ENCODE data around the gene STMN1. TPM values are rescaled to one million over a fixed set of nuclear protein-coding genes. Genes with fewer than 3 reads are reported as not detected.

Gene STMN1
- total RNA-seq, 1 experiment from 2014 or later = 368 TPM

DNA sequence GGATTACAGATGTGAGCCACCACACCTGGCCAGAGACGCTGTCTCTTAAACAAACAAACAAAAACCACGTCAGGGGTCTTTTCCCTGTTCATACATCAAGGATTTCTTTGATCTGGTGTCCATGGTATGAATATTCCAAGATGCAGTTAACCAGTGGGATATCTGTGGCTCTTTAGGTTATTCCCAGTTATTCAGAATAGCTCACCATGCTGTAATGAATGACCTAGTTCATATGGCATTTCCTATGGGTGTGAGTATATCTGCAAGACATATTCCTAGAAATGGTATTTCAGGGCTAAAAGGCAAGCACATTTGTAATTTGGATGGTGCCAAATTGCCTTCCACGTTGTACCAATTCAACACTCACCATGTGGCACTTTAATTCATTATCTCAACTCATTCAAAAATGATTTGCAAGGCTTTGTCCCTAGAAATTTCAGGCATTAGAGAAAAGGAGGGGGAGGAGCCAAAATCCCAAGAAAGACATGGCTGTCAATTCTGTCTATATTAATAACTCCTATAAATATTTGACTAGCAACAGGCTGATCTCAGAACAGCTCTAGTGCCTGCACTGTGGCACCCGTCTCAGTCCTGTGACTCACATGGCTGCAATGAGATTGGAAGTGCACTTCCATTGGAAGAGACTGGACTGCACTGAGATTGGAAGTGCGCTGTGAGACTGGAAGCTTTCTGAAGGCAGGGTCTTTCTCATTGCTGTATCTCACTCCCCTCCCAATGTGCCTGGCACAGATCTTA lies 6.0 kb upstream of the STMN1 start:
- H3K9me2 ChIP-seq (ENCODE audit: insufficient read depth) = no peaks in the 10 kb centered on the region
- no peak overlapping the region for H3K9ac ChIP-seq (ENCODE audit: low read length)
- DNase-seq (ENCODE audit: low read depth, low spot score) (no peak), ATAC-seq (no peak)
- H4K20me1 ChIP-seq (ENCODE audit: insufficient read depth) = no peaks in the 10 kb centered on the region
- no peaks in the 10 kb centered on the region for H3K79me2 ChIP-seq (ENCODE audit: insufficient read depth, low read length)
- TF ChIP-seq POLR2AphosphoS5 (IDR thresholded peaks at IDR 0.05; ENCODE audit: low read depth, low read length) (no peak), JUND (IDR thresholded peaks at IDR 0.05) (no peak), ZFX (IDR thresholded peaks at IDR 0.05) (no peak), FOSL1 (IDR thresholded peaks at IDR 0.05; ENCODE audit: low read depth) (no peak), ELF1 (IDR thresholded peaks at IDR 0.05; ENCODE audit: borderline replicate concordance, low read depth) (no peak), CEBPB (IDR thresholded peaks at IDR 0.05; ENCODE audit: low read depth) (no peak), RAD21 (IDR thresholded peaks at IDR 0.05; ENCODE audit: low read depth) (no peak)
- no peaks in the 10 kb centered on the region for H3K27me3 ChIP-seq (ENCODE audit: insufficient read depth, low read length)
- no peak overlapping the region for H3K27ac ChIP-seq (ENCODE audit: low read depth, low read length)
- H3K9me3 ChIP-seq (ENCODE audit: control insufficient read depth in 1 of 2, insufficient read depth in 1 of 2, low read depth in 1 of 2, low read length in 2 of 2) = no peaks in the 10 kb centered on the region
- ChIA-PET POLR2A (no interaction called here), CTCF (no interaction called here), RAD21 (ENCODE audit: low non-redundant PET in 1 of 2, low total read pairs in 2 of 2, uncharacterized antibody in 2 of 2, unreplicated experiment in 2 of 2) (no interaction called here)
- H2AFZ ChIP-seq (ENCODE audit: low read depth, low read length, poor library complexity, severe bottlenecking) = peak overlapping the region; percentile 37
- BruUV-seq (replicated peaks) = no TSS peak
- H3K36me3 ChIP-seq (ENCODE audit: control insufficient read depth in 1 of 2, insufficient read depth in 2 of 2, low read length in 2 of 2) = no peaks in the 10 kb centered on the region
- peaks cover 0 to 8% of the 10 kb centered on the region in 2 experiments; a peak in 1 of 4 replicates for H3K4me1 ChIP-seq (ENCODE audit: control insufficient read depth in 1 of 2, insufficient read depth in 2 of 2, low read length in 2 of 2)
- intact Hi-C loops (cut with micrococcal nuclease) = no loop called here
- 0 out of 2 replicates have a peak overlapping the region, but pooled peaks have one; percentile 9 for H3K4me2 ChIP-seq (ENCODE audit: low read length)
- no peak overlapping the region for H3K4me3 ChIP-seq (replicated peaks in 1 of 2; ENCODE audit: low read depth in 1 of 2, low read length in 2 of 2)

- TF ChIP-seq POLR2AphosphoS5 (IDR thresholded peaks at IDR 0.05; ENCODE audit: low read depth, low read length) = no peak
- no peak for TF ChIP-seq CBX3 (IDR thresholded peaks at IDR 0.05; ENCODE audit: low read depth)
- no peak for TF ChIP-seq SIN3A (IDR thresholded peaks at IDR 0.05; ENCODE audit: low read depth)
- TF ChIP-seq CEBPB (IDR thresholded peaks at IDR 0.05; ENCODE audit: low read depth) = no peak
- TF ChIP-seq ZFX (IDR thresholded peaks at IDR 0.05) = no peak
- no peak for TF ChIP-seq POLR2A (IDR thresholded peaks at IDR 0.05; ENCODE audit: borderline replicate concordance, extremely low read depth, insufficient read depth, insufficient read length)
- intact Hi-C loops (cut with micrococcal nuclease) = no loop called here
- ATAC-seq (no peak), DNase-seq (ENCODE audit: low read depth, low spot score) (no peak)
- no peaks in the 10 kb centered on the region for H4K20me1 ChIP-seq (ENCODE audit: insufficient read depth)
- no peak overlapping the region for H3K9ac ChIP-seq (ENCODE audit: low read length)
- no peak overlapping the region for H3K4me2 ChIP-seq (ENCODE audit: low read length)
- H3K4me1 ChIP-seq (ENCODE audit: control insufficient read depth in 1 of 2, insufficient read depth in 2 of 2, low read length in 2 of 2) = peaks cover 0 to 17% of the 10 kb centered on the region in 2 experiments; a peak in 1 of 4 replicates
- H2AFZ ChIP-seq (ENCODE audit: low read depth, low read length, poor library complexity, severe bottlenecking) = no peak overlapping the region
- H3K79me2 ChIP-seq (ENCODE audit: insufficient read depth, low read length) = no peaks in the 10 kb centered on the region
- no peak overlapping the region for H3K27ac ChIP-seq (ENCODE audit: low read depth, low read length)
- no peaks in the 10 kb centered on the region for H3K36me3 ChIP-seq (ENCODE audit: control insufficient read depth in 1 of 2, insufficient read depth in 2 of 2, low read length in 2 of 2)
- ChIA-PET RAD21 (ENCODE audit: low non-redundant PET in 1 of 2, low total read pairs in 2 of 2, uncharacterized antibody in 2 of 2, unreplicated experiment in 2 of 2) (no interaction called here), POLR2A (no interaction called here), CTCF (interaction anchor here (1.1 kb wide), 1 partner anchor 86 kb away, joined by 3 read pairs; the partner anchor contains the start of gene PAFAH2)
- H3K4me3 ChIP-seq (replicated peaks in 1 of 2; ENCODE audit: low read depth in 1 of 2, low read length in 2 of 2) = no peak overlapping the region
- no TSS peak for BruUV-seq (replicated peaks)
- no peaks in the 10 kb centered on the region for H3K27me3 ChIP-seq (ENCODE audit: insufficient read depth, low read length)
- no peaks in the 10 kb centered on the region for H3K9me3 ChIP-seq (ENCODE audit: control insufficient read depth in 1 of 2, insufficient read depth in 1 of 2, low read depth in 1 of 2, low read length in 2 of 2)
- no peaks in the 10 kb centered on the region for H3K9me2 ChIP-seq (ENCODE audit: insufficient read depth)
Measured at GRCh38 chr1:25911162-25911561, 4.9 kb upstream of the STMN1 start.
